Mesendoderm (in vitro differentiated cells): ENCODE measurements around the gene POLR2L. TPM values are rescaled to one million over a fixed set of nuclear protein-coding genes. Genes with fewer than 3 reads are reported as not detected.

Source experiments
- small RNA-seq: library from polyadenylated mRNA; stranded (forward); fragments of <200 nt; extraction: miRNeasy Mini kit (QIAGEN cat#:217004); gene quantifications from one replicate; pipeline ENCODE3, GENCODE V24; 2013; ENCODE audit not compliant: insufficient read depth

The POLR2L gene

Small RNA genes lying within 50 kb of the gene (small RNA-seq; reads per million reads assigned to genes)
- gene SNORA52 = not detected
